SK-N-SH treated with all-trans-retinoic acid at 6 μM for 48 hours (cell line): ENCODE data around the gene FSD2.

Experiments
- BACH2 ChIP-seq: fragments of 250-450 bp; sonication (Bioruptor Pico); IDR thresholded peaks from 2 replicates; pipeline ENCODE4 v1.9.0; 2021; ENCODE audit warnings: mild to moderate bottlenecking, borderline replicate concordance
- CSDC2 ChIP-seq: fragments of 250-450 bp; sonication (Bioruptor Pico); IDR thresholded peaks from 2 replicates; pipeline ENCODE4 v1.5.0; 2020; ENCODE audit warnings: mild to moderate bottlenecking, moderate library complexity
- ESRRG ChIP-seq: fragments of 250-450 bp; sonication (Bioruptor Pico); IDR thresholded peaks from 2 replicates; pipeline ENCODE4 v1.6.1; 2021; ENCODE audit warnings: mild to moderate bottlenecking
- ISL1 ChIP-seq: fragments of 250-450 bp; sonication (Bioruptor Pico); IDR thresholded peaks from 2 replicates; pipeline ENCODE4 v2.1.2; 2022; ENCODE audit warnings: mild to moderate bottlenecking, moderate library complexity
- OSR1 ChIP-seq: fragments of 250-450 bp; sonication (Bioruptor Pico); IDR thresholded peaks from 2 replicates; pipeline ENCODE4 v1.8.0; 2022; ENCODE audit warnings: moderate library complexity, mild to moderate bottlenecking, inconsistent platforms
- PATZ1 ChIP-seq: fragments of 250-450 bp; sonication (Bioruptor Pico); IDR thresholded peaks from 2 replicates; pipeline ENCODE4 v1.8.0; 2020; ENCODE audit warnings: mild to moderate bottlenecking, moderate library complexity, borderline replicate concordance
- POU6F1 ChIP-seq: fragments of 250-450 bp; sonication (Bioruptor Pico); IDR thresholded peaks from 2 replicates; pipeline ENCODE4 v1.8.0; 2021; ENCODE audit warnings: low read depth, mild to moderate bottlenecking, moderate library complexity, borderline replicate concordance
- PPARA ChIP-seq: fragments of 250-450 bp; sonication (Bioruptor Pico); IDR thresholded peaks from 2 replicates; pipeline ENCODE4 v1.5.0; 2020; ENCODE audit warnings: mild to moderate bottlenecking, borderline replicate concordance
- ZC3H10 ChIP-seq: fragments of 250-450 bp; sonication (Bioruptor Pico); IDR thresholded peaks from 2 replicates; pipeline ENCODE4 v1.5.1; 2021; ENCODE audit warnings: mild to moderate bottlenecking, moderate library complexity
- ZFP3 ChIP-seq: fragments of 250-450 bp; sonication (Bioruptor Pico); IDR thresholded peaks from 2 replicates; pipeline ENCODE4 v1.5.0; 2020; ENCODE audit warnings: mild to moderate bottlenecking, moderate library complexity
- ZFP30 ChIP-seq: fragments of 450-650 bp; formaldehyde crosslinking; IDR thresholded peaks from 2 replicates; pipeline ENCODE4 v1.5.0; 2022; ENCODE audit warnings: mild to moderate bottlenecking, moderate library complexity

GRCh38 chr15:82789491-82789890 is 16.4 kb downstream of the FSD2 start:
- TF ChIP-seq ZFP30 (CRISPR knock-in tag) (no peak), POU6F1 (CRISPR knock-in tag) (no peak), PATZ1 (CRISPR knock-in tag) (no peak), PPARA (CRISPR knock-in tag) (no peak), OSR1 (CRISPR knock-in tag) (no peak), BACH2 (no peak), CSDC2 (CRISPR knock-in tag) (no peak), ESRRG (no peak), ZFP3 (no peak), ISL1 (CRISPR knock-in tag) (no peak), ZC3H10 (CRISPR knock-in tag) (no peak)
